Parathyroid adenoma (tissue), 2 donors: ENCODE results near the gene NENF.

ENCODE experiments used
- H2AFZ ChIP-seq: fragments of 300-600 bp; sonication (generic); one replicate; pipeline ENCODE4 v1.7.0; 2017; ENCODE audit warnings: antibody characterized with exemption, mild to moderate bottlenecking
- H3K27ac ChIP-seq: fragments of 300-600 bp; sonication (generic); one replicate; pipeline ENCODE4 v1.7.0; 2017
- H3K27me3 ChIP-seq: fragments of 300-600 bp; sonication (generic); one replicate; pipeline ENCODE4 v1.7.0; 2017; ENCODE audit warnings: low read length; ENCODE audit not compliant: control insufficient read depth, insufficient read depth
- H3K36me3 ChIP-seq: fragments of 300-600 bp; sonication (generic); one replicate; pipeline ENCODE4 v1.7.0; 2017; ENCODE audit warnings: low read length; ENCODE audit not compliant: control insufficient read depth, insufficient read depth
- H3K4me1 ChIP-seq: fragments of 300-600 bp; sonication (generic); one replicate; pipeline ENCODE4 v1.7.0; 2017; ENCODE audit warnings: control low read depth
- H3K4me2 ChIP-seq: fragments of 300-600 bp; sonication (generic); one replicate; pipeline ENCODE4 v1.7.0; 2017; ENCODE audit warnings: low read length
- H3K4me3 ChIP-seq: fragments of 300-600 bp; sonication (generic); one replicate; pipeline ENCODE4 v1.7.0; 2017; ENCODE audit warnings: low read depth, low read length
- H3K79me2 ChIP-seq: fragments of 300-600 bp; sonication (generic); one replicate; pipeline ENCODE4 v1.7.0; 2017; ENCODE audit warnings: control low read depth
- H3K9ac ChIP-seq: fragments of 300-600 bp; sonication (generic); one replicate; pipeline ENCODE4 v1.7.0; 2017; ENCODE audit warnings: mild to moderate bottlenecking
- H3K9me3 ChIP-seq: fragments of 300-600 bp; sonication (generic); one replicate; pipeline ENCODE4 v1.7.0; 2017; ENCODE audit warnings: low read length; ENCODE audit not compliant: control insufficient read depth
- TF ChIP-seq, protein P1 (sequence below): fragments of 300-600 bp; sonication (generic); IDR thresholded peaks from one replicate; pipeline ENCODE4 v1.7.0; 2017; ENCODE audit warnings: antibody characterized with exemption, mild to moderate bottlenecking
- donor health status: primary hyperparathyroidism.

Gene NENF

GRCh38 chr1:212461916-212462660 lies 29.4 kb downstream of the NENF start:
- Histone ChIP-seq H3K9me3 (no peaks in the 10 kb centered on the region), H3K4me2 (no peak overlapping the region), H2AFZ (no peak overlapping the region), H3K9ac (no peak overlapping the region), H3K36me3 (no peaks in the 10 kb centered on the region), H3K27me3 (no peaks in the 10 kb centered on the region), H3K4me1 (no peaks in the 10 kb centered on the region), H3K27ac (no peak overlapping the region), H3K79me2 (no peaks in the 10 kb centered on the region), H3K4me3 (no peak overlapping the region)
- TF ChIP-seq, protein P1, sequence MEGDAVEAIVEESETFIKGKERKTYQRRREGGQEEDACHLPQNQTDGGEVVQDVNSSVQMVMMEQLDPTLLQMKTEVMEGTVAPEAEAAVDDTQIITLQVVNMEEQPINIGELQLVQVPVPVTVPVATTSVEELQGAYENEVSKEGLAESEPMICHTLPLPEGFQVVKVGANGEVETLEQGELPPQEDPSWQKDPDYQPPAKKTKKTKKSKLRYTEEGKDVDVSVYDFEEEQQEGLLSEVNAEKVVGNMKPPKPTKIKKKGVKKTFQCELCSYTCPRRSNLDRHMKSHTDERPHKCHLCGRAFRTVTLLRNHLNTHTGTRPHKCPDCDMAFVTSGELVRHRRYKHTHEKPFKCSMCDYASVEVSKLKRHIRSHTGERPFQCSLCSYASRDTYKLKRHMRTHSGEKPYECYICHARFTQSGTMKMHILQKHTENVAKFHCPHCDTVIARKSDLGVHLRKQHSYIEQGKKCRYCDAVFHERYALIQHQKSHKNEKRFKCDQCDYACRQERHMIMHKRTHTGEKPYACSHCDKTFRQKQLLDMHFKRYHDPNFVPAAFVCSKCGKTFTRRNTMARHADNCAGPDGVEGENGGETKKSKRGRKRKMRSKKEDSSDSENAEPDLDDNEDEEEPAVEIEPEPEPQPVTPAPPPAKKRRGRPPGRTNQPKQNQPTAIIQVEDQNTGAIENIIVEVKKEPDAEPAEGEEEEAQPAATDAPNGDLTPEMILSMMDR, result no peak

- Histone ChIP-seq H3K4me3 (no peak overlapping the region), H3K36me3 (no peaks in the 10 kb centered on the region), H3K9me3 (no peaks in the 10 kb centered on the region), H3K27ac (no peak overlapping the region), H3K27me3 (no peaks in the 10 kb centered on the region), H3K4me1 (no peaks in the 10 kb centered on the region), H3K9ac (no peak overlapping the region), H3K79me2 (no peaks in the 10 kb centered on the region), H2AFZ (no peak overlapping the region), H3K4me2 (no peak overlapping the region)
- TF ChIP-seq, protein P1, result no peak
These were observed 31.0 kb downstream of the NENF start for GRCh38 chr1:212463565-212464285.

GRCh38 chr1:212465311-212465710 lies 32.6 kb downstream of the NENF start:
- H3K4me3 ChIP-seq, result no peak overlapping the region
- H3K27ac ChIP-seq, result no peak overlapping the region
- TF ChIP-seq, protein P1, result no peak

GRCh38 chr1:212466437-212466836 lies 33.7 kb downstream of the NENF start:
- Histone ChIP-seq H3K4me1 (no peaks in the 10 kb centered on the region), H3K9me3 (no peaks in the 10 kb centered on the region), H3K79me2 (no peaks in the 10 kb centered on the region), H3K27ac (no peak overlapping the region), H3K4me3 (no peak overlapping the region), H3K4me2 (no peak overlapping the region), H2AFZ (no peak overlapping the region), H3K9ac (no peak overlapping the region), H3K27me3 (no peaks in the 10 kb centered on the region), H3K36me3 (no peaks in the 10 kb centered on the region)
- TF ChIP-seq, protein P1, result no peak

More at GRCh38 chr1:212465311-212465710, 32.6 kb downstream of the NENF start:
- H3K27me3 ChIP-seq, result no peaks in the 10 kb centered on the region
- H2AFZ ChIP-seq, result no peak overlapping the region
- H3K4me2 ChIP-seq, result no peak overlapping the region
- H3K79me2 ChIP-seq, result no peaks in the 10 kb centered on the region
- no peaks in the 10 kb centered on the region for H3K9me3 ChIP-seq
- H3K36me3 ChIP-seq, result no peaks in the 10 kb centered on the region
- no peaks in the 10 kb centered on the region for H3K4me1 ChIP-seq
- no peak overlapping the region for H3K9ac ChIP-seq
